DND-41 (cell line): ENCODE results near the gene LBHD1.

Experiments used
- EZH2 ChIP-seq: IDR thresholded peaks from 3 replicates; pipeline ENCODE4 v1.6.1; 2012; ENCODE audit warnings: borderline replicate concordance, low read depth, mild to moderate bottlenecking, moderate library complexity, low read length, inconsistent platforms; ENCODE audit not compliant: severe bottlenecking
- TF ChIP-seq, protein P1 (sequence below): IDR thresholded peaks from 2 replicates; pipeline ENCODE4 v1.5.1; 2012; ENCODE audit warnings: borderline replicate concordance, low read length, moderate library complexity, mild to moderate bottlenecking; ENCODE audit not compliant: poor library complexity, severe bottlenecking; ENCODE audit errors: extremely low read depth

DNA sequence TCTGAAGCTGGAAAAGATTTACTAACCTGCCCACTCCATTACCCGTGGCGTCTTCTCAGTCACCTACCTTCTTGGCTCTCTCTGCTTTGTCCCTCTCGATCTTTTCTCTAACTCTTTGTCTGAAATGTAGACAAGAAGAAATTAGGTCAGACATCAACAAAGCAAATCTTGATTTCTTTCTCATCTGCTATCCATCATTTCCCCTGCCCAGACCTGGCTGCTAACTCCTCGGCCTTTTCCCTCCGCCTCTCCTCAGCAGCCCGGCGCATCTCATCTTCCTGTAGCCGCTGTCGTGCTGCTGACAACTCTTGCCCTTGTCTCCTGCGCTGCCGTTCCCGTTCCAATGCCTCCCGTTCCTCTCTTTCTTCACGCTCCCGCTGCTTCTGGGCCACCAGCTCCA is 5.6 kb upstream of the LBHD1 start:
- TF ChIP-seq, protein P1, sequence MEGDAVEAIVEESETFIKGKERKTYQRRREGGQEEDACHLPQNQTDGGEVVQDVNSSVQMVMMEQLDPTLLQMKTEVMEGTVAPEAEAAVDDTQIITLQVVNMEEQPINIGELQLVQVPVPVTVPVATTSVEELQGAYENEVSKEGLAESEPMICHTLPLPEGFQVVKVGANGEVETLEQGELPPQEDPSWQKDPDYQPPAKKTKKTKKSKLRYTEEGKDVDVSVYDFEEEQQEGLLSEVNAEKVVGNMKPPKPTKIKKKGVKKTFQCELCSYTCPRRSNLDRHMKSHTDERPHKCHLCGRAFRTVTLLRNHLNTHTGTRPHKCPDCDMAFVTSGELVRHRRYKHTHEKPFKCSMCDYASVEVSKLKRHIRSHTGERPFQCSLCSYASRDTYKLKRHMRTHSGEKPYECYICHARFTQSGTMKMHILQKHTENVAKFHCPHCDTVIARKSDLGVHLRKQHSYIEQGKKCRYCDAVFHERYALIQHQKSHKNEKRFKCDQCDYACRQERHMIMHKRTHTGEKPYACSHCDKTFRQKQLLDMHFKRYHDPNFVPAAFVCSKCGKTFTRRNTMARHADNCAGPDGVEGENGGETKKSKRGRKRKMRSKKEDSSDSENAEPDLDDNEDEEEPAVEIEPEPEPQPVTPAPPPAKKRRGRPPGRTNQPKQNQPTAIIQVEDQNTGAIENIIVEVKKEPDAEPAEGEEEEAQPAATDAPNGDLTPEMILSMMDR, result no peak
- TF ChIP-seq EZH2, result no peak
